H1 (cell line): ENCODE data around the gene CEACAM21.

ENCODE experiments used
- KDM1A ChIP-seq: fragments of 200-600, 300-600 bp; sonication (generic); IDR thresholded peaks from 2 replicates; pipeline ENCODE4 v1.7.1; 2016; ENCODE audit warnings: mild to moderate bottlenecking, low read length, borderline replicate concordance
- RFX5 ChIP-seq: IDR thresholded peaks from 2 replicates; pipeline ENCODE4 v1.6.1; 2011; ENCODE audit warnings: low read depth, low read length, improper control_type of control experiment, borderline replicate concordance
- TF ChIP-seq, protein P1 (sequence below), 3 experiments: IDR thresholded peaks; 1 replicate in 2 of 3; 2 replicates in 1 of 3; pipeline versions ENCODE4 v1.5.1 to v1.6.1; 2011; ENCODE audit warnings: low read length in 3 of 3, mild to moderate bottlenecking in 3 of 3, inconsistent platforms in 2 of 3, low read depth in 1 of 3, moderate library complexity in 1 of 3; ENCODE audit not compliant: insufficient read depth in 1 of 3; ENCODE audit errors: control extremely low read depth in 1 of 3

DNA sequence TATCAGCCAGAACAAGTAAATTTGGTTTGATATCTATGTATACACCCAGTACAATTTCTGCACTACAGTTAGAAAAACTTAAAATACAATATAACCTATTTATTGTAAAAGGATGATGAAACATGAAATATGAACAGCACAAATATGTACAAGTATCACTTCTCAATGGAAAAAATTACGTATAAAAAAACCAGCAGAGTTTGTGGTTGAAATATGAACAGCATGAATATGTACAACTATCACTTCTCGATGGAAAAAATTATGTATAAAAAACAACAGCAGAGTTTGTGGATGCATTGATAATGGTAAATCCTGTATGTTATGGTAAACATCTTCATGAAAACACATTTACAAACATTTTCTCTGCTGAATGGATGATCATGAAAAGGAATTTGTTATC is 32.4 kb upstream of the CEACAM21 start:
- TF ChIP-seq KDM1A = no peak
- TF ChIP-seq, protein P1, sequence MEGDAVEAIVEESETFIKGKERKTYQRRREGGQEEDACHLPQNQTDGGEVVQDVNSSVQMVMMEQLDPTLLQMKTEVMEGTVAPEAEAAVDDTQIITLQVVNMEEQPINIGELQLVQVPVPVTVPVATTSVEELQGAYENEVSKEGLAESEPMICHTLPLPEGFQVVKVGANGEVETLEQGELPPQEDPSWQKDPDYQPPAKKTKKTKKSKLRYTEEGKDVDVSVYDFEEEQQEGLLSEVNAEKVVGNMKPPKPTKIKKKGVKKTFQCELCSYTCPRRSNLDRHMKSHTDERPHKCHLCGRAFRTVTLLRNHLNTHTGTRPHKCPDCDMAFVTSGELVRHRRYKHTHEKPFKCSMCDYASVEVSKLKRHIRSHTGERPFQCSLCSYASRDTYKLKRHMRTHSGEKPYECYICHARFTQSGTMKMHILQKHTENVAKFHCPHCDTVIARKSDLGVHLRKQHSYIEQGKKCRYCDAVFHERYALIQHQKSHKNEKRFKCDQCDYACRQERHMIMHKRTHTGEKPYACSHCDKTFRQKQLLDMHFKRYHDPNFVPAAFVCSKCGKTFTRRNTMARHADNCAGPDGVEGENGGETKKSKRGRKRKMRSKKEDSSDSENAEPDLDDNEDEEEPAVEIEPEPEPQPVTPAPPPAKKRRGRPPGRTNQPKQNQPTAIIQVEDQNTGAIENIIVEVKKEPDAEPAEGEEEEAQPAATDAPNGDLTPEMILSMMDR (IDR thresholded peaks at IDR 0.05; ENCODE audit: control extremely low read depth in 1 of 3, insufficient read depth in 1 of 3, low read depth in 1 of 3, low read length in 3 of 3) = no peak
- TF ChIP-seq RFX5 = no peak
